ENCODE measurements around the gene CIZ1. TPM values are rescaled to one million over a fixed set of nuclear protein-coding genes. Genes with fewer than 3 reads are reported as not detected.

CIZ1 gene
- total RNA-seq, 1 donor from 2014 or later = 33.4 TPM

- Histone ChIP-seq H3F3A (ENCODE audit: low read depth) (no peaks in the 10 kb centered on the region), H3K4me2 (no peak overlapping the region), H3K9ac (no peak overlapping the region), H4K20me1 (ENCODE audit: low read depth) (no peaks in the 10 kb centered on the region), H3K36me3 (no peaks in the 10 kb centered on the region), H3K4me3 (no peak overlapping the region), H3K79me2 (ENCODE audit: low read depth) (no peaks in the 10 kb centered on the region), H3K4me1 (no peaks in the 10 kb centered on the region), H3K27ac (no peak overlapping the region), H2AFZ (replicated peaks) (peak overlapping the region; percentile 83), H3K27me3 (no peaks in the 10 kb centered on the region), H3K9me3 (ENCODE audit: low read depth) (no peaks in the 10 kb centered on the region)
- peak overlapping the region; percentile 18 for H3K27ac Mint-ChIP-seq
- H3K9me3 Mint-ChIP-seq = no peaks in the 10 kb centered on the region
- no peaks in the 10 kb centered on the region for H3K36me3 Mint-ChIP-seq
- DNase-seq (ENCODE audit: low spot score) = peak; percentile 69
- TF ChIP-seq CTCF (IDR thresholded peaks at IDR 0.05) = peak; percentile 61
- TF ChIP-seq EZH2 (IDR thresholded peaks at IDR 0.05) = no peak
- no peak for TF ChIP-seq EZH2phosphoT487 (IDR thresholded peaks at IDR 0.05)
- H3K4me1 Mint-ChIP-seq = peaks cover 14% of the 10 kb centered on the region
- peaks cover 10% of the 10 kb centered on the region for H3K27me3 Mint-ChIP-seq (ENCODE audit: insufficient read depth, low read depth)
- peak overlapping the region; percentile 41 for H3K4me3 Mint-ChIP-seq
Observed at GRCh38 chr9:128150594-128151308, 40.6 kb downstream of the CIZ1 start.

DNA sequence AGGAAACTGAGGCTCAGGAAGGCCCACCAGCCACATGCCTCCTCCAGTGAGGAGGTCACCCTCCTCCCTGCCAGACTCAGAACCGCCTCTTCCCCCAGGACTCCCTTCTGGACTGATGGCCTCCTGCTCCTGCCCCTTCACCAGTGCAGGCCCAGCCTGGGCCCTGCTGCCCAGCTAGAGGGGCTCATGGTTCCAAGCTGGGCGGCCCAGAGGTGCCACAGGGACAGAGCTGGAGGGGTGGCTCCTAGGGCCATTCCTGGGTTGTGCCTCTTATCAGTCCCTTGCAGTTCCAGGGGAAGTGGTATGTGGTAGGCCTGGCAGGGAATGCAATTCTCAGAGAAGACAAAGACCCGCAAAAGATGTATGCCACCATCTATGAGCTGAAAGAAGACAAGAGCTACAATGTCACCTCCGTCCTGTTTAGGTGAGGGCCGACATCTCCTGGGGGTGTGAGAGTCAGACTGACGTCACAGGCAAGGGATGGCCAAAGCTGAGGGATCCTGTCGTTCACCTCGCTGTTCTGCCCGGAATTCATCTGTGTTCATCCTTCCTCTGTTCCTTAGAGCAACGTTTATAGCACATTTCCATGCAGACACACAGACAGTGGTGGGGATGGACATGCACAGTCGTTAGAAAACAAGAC is 41.3 kb downstream of the CIZ1 start:
- H2AFZ ChIP-seq (replicated peaks) = peak overlapping the region; percentile 83
- no peak overlapping the region for H3K9ac ChIP-seq
- H3K27ac ChIP-seq = no peak overlapping the region
- H3K79me2 ChIP-seq (ENCODE audit: low read depth) = no peaks in the 10 kb centered on the region
- H3F3A ChIP-seq (ENCODE audit: low read depth) = no peaks in the 10 kb centered on the region
- Mint-ChIP-seq H3K4me3 (no peak overlapping the region), H3K4me1 (peaks cover 16% of the 10 kb centered on the region), H3K27ac (peak overlapping the region; percentile 78), H3K27me3 (ENCODE audit: insufficient read depth, low read depth) (peaks cover 13% of the 10 kb centered on the region), H3K9me3 (no peaks in the 10 kb centered on the region), H3K36me3 (no peaks in the 10 kb centered on the region)
- H3K27me3 ChIP-seq = no peaks in the 10 kb centered on the region
- no peak overlapping the region for H3K4me2 ChIP-seq
- H3K4me1 ChIP-seq = no peaks in the 10 kb centered on the region
- no peak for DNase-seq (ENCODE audit: low spot score)
- TF ChIP-seq EZH2phosphoT487 (IDR thresholded peaks at IDR 0.05) = no peak
- no peak for TF ChIP-seq EZH2 (IDR thresholded peaks at IDR 0.05)
- no peak for TF ChIP-seq CTCF (IDR thresholded peaks at IDR 0.05)
- H3K9me3 ChIP-seq (ENCODE audit: low read depth) = no peaks in the 10 kb centered on the region
- H3K36me3 ChIP-seq = no peaks in the 10 kb centered on the region
- H4K20me1 ChIP-seq (ENCODE audit: low read depth) = no peaks in the 10 kb centered on the region
- no peak overlapping the region for H3K4me3 ChIP-seq

DNA sequence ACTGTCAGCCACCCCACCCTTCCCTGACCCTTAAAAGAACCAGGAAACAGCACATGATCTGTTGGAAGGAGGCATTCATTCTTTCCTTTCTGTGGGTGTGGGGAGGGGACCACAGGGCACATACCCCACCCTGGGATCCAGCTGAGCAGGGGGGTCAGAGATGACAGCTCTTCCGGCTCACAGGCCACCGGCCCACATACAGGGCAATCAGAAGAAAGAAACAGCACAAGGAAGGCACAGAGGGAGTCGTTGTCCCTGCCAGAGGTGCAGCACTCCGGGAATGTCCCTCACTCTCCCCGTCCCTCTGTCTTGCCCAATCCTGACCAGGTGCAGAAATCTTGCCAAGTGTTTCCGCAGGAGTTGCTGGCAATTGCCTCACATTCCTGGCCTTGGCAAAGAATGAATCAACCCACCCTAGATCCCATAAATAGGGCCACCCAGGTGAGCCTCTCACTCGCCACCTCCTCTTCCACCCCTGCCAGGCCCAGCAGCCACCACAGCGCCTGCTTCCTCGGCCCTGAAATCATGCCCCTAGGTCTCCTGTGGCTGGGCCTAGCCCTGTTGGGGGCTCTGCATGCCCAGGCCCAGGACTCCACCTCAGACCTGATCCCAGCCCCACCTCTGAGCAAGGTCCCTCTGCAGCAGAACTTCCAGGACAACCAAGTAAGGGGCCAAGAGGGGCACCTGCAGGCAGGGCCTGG is 42.2 kb downstream of the CIZ1 start, which contains the start of gene LCN2:
TSS of gene LCN2 (plus strand) at position 453 of the 701 bp plus-strand sequence. CDS start at position 526, 73 bp downstream.
- no peak within 1 kb of the TSS for H3K4me3 Mint-ChIP-seq
- H3K9ac ChIP-seq = no peak within 1 kb of the TSS
- H4K20me1 ChIP-seq (ENCODE audit: low read depth) = no peaks in the 10 kb centered on the region
- no peak within 1 kb of the TSS for H3K27ac ChIP-seq
- no peaks in the 10 kb centered on the region for H3K36me3 Mint-ChIP-seq
- H2AFZ ChIP-seq (replicated peaks) = no peak within 1 kb of the TSS
- H3K79me2 ChIP-seq (ENCODE audit: low read depth) = no peaks in the 10 kb centered on the region
- H3K4me1 ChIP-seq = no peaks in the 10 kb centered on the region
- no peaks in the 10 kb centered on the region for H3K36me3 ChIP-seq
- H3F3A ChIP-seq (ENCODE audit: low read depth) = no peaks in the 10 kb centered on the region
- H3K9me3 Mint-ChIP-seq = no peaks in the 10 kb centered on the region
- no peak for TF ChIP-seq EZH2 (IDR thresholded peaks at IDR 0.05)
- no peak for TF ChIP-seq CTCF (IDR thresholded peaks at IDR 0.05)
- TF ChIP-seq EZH2phosphoT487 (IDR thresholded peaks at IDR 0.05) = no peak
- H3K27me3 Mint-ChIP-seq (ENCODE audit: insufficient read depth, low read depth) = peaks cover 13% of the 10 kb centered on the region
- H3K4me3 ChIP-seq = no peak within 1 kb of the TSS
- no peak for DNase-seq (ENCODE audit: low spot score)
- no peaks in the 10 kb centered on the region for H3K9me3 ChIP-seq (ENCODE audit: low read depth)
- no peaks in the 10 kb centered on the region for H3K27me3 ChIP-seq
- H3K4me1 Mint-ChIP-seq = peaks cover 15% of the 10 kb centered on the region
- H3K4me2 ChIP-seq = no peak within 1 kb of the TSS
- H3K27ac Mint-ChIP-seq = peak within 1 kb of the TSS; percentile 88

Measured in neural progenitor cell (in vitro differentiated cells).